Measurements from ENCODE around the gene TMA7. TPM values are rescaled to one million over a fixed set of nuclear protein-coding genes. Genes with fewer than 3 reads are reported as not detected.

Gene TMA7
- total and polyA plus RNA-seq, 2 of the 13 experiments (the other 11 are each of a cell fraction or from before 2014, with no cell fraction given): 100 to 486 TPM

DNA sequence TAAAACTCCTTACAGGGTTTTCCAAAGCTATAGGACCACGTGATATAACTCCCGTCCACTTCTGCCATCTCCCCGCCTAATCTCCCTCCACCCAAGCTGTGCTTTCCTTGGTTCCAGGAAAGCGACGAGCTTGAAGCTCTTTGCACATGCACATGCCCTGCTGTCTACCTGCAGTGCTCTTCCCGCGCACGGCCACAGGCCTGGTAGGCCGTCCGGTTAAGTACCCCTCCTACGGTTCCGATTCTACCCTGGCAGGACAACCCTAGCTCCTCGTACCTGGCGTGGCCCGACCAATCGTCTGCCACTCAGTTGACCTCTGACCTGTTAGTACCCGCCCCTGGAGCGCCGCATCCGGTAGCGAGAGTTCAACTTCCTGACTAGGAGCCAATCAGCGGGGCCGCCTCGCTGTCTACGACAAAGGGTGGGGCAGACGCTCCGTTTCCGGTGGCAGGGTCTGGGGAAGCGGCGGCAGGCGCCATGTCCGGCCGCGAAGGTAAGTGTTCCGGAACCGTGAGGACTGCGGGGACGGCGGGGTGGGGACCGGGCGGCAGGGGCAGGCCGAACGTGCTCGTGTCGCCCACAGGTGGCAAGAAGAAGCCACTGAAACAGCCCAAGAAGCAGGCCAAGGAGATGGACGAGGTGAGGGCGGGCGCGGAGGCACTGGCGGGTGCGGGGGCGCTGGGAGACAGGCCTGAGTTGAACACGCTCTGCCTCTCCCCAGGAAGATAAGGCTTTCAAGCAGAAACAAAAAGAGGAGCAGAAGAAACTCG is at the start of gene TMA7, which contains the start of gene CCDC51 (continued):
- TF ChIP-seq, protein P1, sequence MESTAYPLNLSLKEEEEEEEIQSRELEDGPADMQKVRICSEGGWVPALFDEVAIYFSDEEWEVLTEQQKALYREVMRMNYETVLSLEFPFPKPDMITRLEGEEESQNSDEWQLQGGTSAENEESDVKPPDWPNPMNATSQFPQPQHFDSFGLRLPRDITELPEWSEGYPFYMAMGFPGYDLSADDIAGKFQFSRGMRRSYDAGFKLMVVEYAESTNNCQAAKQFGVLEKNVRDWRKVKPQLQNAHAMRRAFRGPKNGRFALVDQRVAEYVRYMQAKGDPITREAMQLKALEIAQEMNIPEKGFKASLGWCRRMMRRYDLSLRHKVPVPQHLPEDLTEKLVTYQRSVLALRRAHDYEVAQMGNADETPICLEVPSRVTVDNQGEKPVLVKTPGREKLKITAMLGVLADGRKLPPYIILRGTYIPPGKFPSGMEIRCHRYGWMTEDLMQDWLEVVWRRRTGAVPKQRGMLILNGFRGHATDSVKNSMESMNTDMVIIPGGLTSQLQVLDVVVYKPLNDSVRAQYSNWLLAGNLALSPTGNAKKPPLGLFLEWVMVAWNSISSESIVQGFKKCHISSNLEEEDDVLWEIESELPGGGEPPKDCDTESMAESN (CRISPR knock-in tag; conservative IDR thresholded peaks at IDR 0.05): peak; percentile 64
- TF ChIP-seq, protein P2, sequence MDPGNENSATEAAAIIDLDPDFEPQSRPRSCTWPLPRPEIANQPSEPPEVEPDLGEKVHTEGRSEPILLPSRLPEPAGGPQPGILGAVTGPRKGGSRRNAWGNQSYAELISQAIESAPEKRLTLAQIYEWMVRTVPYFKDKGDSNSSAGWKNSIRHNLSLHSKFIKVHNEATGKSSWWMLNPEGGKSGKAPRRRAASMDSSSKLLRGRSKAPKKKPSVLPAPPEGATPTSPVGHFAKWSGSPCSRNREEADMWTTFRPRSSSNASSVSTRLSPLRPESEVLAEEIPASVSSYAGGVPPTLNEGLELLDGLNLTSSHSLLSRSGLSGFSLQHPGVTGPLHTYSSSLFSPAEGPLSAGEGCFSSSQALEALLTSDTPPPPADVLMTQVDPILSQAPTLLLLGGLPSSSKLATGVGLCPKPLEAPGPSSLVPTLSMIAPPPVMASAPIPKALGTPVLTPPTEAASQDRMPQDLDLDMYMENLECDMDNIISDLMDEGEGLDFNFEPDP (CRISPR knock-in tag; conservative IDR thresholded peaks at IDR 0.05): no peak
- TF ChIP-seq, protein P3, sequence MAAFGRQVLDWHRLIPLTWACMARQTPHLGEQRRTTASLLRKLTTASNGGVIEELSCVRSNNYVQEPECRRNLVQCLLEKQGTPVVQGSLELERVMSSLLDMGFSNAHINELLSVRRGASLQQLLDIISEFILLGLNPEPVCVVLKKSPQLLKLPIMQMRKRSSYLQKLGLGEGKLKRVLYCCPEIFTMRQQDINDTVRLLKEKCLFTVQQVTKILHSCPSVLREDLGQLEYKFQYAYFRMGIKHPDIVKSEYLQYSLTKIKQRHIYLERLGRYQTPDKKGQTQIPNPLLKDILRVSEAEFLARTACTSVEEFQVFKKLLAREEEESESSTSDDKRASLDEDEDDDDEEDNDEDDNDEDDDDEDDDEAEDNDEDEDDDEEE (CRISPR knock-in tag; IDR thresholded peaks at IDR 0.05): peak; percentile 54; the same call in 1 of the 2 replicates
- TF ChIP-seq GPN1 (CRISPR knock-in tag; IDR thresholded peaks at IDR 0.05; ENCODE audit: borderline replicate concordance) (no peak), FOSL2 (CRISPR knock-in tag; IDR thresholded peaks at IDR 0.05) (peak; percentile 36; the same call in 1 of the 2 replicates), PHF20 (CRISPR knock-in tag; IDR thresholded peaks at IDR 0.05) (peak; percentile 95), ZNF891 (CRISPR knock-in tag; IDR thresholded peaks at IDR 0.05) (peak; percentile 84), REXO4 (CRISPR knock-in tag; IDR thresholded peaks at IDR 0.05; ENCODE audit: borderline replicate concordance) (no peak), SAP130 (CRISPR knock-in tag; IDR thresholded peaks at IDR 0.05; ENCODE audit: low read depth) (peak; percentile 94), SIN3A (IDR thresholded peaks at IDR 0.05; ENCODE audit: borderline replicate concordance, low read depth, low read length) (no peak), TSC22D2 (CRISPR knock-in tag; IDR thresholded peaks at IDR 0.05; ENCODE audit: borderline replicate concordance) (peak; percentile 5; the same call in 1 of the 2 replicates), PHF5A (CRISPR knock-in tag; IDR thresholded peaks at IDR 0.05; ENCODE audit: low read depth, unreplicated experiment) (peak; percentile 70), HOXA7 (CRISPR knock-in tag; IDR thresholded peaks at IDR 0.05) (no peak)
- TF ChIP-seq, protein P4, sequence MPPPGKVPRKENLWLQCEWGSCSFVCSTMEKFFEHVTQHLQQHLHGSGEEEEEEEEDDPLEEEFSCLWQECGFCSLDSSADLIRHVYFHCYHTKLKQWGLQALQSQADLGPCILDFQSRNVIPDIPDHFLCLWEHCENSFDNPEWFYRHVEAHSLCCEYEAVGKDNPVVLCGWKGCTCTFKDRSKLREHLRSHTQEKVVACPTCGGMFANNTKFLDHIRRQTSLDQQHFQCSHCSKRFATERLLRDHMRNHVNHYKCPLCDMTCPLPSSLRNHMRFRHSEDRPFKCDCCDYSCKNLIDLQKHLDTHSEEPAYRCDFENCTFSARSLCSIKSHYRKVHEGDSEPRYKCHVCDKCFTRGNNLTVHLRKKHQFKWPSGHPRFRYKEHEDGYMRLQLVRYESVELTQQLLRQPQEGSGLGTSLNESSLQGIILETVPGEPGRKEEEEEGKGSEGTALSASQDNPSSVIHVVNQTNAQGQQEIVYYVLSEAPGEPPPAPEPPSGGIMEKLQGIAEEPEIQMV (CRISPR knock-in tag; IDR thresholded peaks at IDR 0.05; ENCODE audit: low read depth): no peak
- TF ChIP-seq, protein P5, sequence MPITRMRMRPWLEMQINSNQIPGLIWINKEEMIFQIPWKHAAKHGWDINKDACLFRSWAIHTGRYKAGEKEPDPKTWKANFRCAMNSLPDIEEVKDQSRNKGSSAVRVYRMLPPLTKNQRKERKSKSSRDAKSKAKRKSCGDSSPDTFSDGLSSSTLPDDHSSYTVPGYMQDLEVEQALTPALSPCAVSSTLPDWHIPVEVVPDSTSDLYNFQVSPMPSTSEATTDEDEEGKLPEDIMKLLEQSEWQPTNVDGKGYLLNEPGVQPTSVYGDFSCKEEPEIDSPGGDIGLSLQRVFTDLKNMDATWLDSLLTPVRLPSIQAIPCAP (CRISPR knock-in tag; IDR thresholded peaks at IDR 0.05; ENCODE audit: low read depth): no peak
- TF ChIP-seq, protein P6, sequence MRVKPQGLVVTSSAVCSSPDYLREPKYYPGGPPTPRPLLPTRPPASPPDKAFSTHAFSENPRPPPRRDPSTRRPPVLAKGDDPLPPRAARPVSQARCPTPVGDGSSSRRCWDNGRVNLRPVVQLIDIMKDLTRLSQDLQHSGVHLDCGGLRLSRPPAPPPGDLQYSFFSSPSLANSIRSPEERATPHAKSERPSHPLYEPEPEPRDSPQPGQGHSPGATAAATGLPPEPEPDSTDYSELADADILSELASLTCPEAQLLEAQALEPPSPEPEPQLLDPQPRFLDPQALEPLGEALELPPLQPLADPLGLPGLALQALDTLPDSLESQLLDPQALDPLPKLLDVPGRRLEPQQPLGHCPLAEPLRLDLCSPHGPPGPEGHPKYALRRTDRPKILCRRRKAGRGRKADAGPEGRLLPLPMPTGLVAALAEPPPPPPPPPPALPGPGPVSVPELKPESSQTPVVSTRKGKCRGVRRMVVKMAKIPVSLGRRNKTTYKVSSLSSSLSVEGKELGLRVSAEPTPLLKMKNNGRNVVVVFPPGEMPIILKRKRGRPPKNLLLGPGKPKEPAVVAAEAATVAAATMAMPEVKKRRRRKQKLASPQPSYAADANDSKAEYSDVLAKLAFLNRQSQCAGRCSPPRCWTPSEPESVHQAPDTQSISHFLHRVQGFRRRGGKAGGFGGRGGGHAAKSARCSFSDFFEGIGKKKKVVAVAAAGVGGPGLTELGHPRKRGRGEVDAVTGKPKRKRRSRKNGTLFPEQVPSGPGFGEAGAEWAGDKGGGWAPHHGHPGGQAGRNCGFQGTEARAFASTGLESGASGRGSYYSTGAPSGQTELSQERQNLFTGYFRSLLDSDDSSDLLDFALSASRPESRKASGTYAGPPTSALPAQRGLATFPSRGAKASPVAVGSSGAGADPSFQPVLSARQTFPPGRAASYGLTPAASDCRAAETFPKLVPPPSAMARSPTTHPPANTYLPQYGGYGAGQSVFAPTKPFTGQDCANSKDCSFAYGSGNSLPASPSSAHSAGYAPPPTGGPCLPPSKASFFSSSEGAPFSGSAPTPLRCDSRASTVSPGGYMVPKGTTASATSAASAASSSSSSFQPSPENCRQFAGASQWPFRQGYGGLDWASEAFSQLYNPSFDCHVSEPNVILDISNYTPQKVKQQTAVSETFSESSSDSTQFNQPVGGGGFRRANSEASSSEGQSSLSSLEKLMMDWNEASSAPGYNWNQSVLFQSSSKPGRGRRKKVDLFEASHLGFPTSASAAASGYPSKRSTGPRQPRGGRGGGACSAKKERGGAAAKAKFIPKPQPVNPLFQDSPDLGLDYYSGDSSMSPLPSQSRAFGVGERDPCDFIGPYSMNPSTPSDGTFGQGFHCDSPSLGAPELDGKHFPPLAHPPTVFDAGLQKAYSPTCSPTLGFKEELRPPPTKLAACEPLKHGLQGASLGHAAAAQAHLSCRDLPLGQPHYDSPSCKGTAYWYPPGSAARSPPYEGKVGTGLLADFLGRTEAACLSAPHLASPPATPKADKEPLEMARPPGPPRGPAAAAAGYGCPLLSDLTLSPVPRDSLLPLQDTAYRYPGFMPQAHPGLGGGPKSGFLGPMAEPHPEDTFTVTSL (CRISPR knock-in tag; IDR thresholded peaks at IDR 0.05; ENCODE audit: borderline replicate concordance): no peak
